ENCODE measurements around the gene RASGRF2.

GRCh38 chr5:80975065-80975464, 14.9 kb downstream of the RASGRF2 start:
- no peak for TF ChIP-seq FOXM1 (IDR thresholded peaks at IDR 0.05; ENCODE audit: borderline replicate concordance, low read depth)
- no peak for TF ChIP-seq CEBPB (IDR thresholded peaks at IDR 0.05)
- TF ChIP-seq EGR1 (IDR thresholded peaks at IDR 0.05), result no peak
- no peak for TF ChIP-seq RAD21 (IDR thresholded peaks at IDR 0.05; ENCODE audit: low read depth)
- TF ChIP-seq REST (IDR thresholded peaks at IDR 0.05; ENCODE audit: low read depth), result no peak
- TF ChIP-seq MAX (IDR thresholded peaks at IDR 0.05), result no peak
- no peak for TF ChIP-seq EP300 (IDR thresholded peaks at IDR 0.05; ENCODE audit: borderline replicate concordance)

Measured in Ishikawa (cell line).